ENCODE data around the gene EEF1G. TPM values are rescaled to one million over a fixed set of nuclear protein-coding genes. Genes with fewer than 3 reads are reported as not detected.

The EEF1G gene
- polyA plus RNA-seq, 1 donor from 2014 or later, result 1,555 TPM

- H3K79me2 ChIP-seq (replicated peaks; ENCODE audit: insufficient read depth, low read length), result no peaks in the 10 kb centered on the region
- H3F3A ChIP-seq (ENCODE audit: insufficient read depth, low read length, poor library complexity, severe bottlenecking), result no peaks in the 10 kb centered on the region
- H4K20me1 ChIP-seq (ENCODE audit: insufficient read depth), result no peaks in the 10 kb centered on the region
- H3K27me3 ChIP-seq (ENCODE audit: insufficient read depth, low read depth, low read length), result peaks cover 60% of the 10 kb centered on the region
- no peaks in the 10 kb centered on the region for H3K9me3 ChIP-seq (ENCODE audit: low read length)
- H3K9ac ChIP-seq (ENCODE audit: low read length), result peak overlapping the region; percentile 5
- peak overlapping the region; percentile 59 for H3K4me3 ChIP-seq (ENCODE audit: low read length)
- H3K27ac ChIP-seq (ENCODE audit: low read length), result no peak overlapping the region
- H3K4me2 ChIP-seq (ENCODE audit: low read length), result no peak overlapping the region
- TF ChIP-seq EZH2 (IDR thresholded peaks at IDR 0.05; ENCODE audit: borderline replicate concordance, insufficient read depth, low read length, poor library complexity, severe bottlenecking) (no peak), POLR2AphosphoS5 (IDR thresholded peaks at IDR 0.05) (no peak), SMC3 (conservative IDR thresholded peaks at IDR 0.05; ENCODE audit: poor library complexity) (no peak), EP300 (conservative IDR thresholded peaks at IDR 0.05; ENCODE audit: poor library complexity, severe bottlenecking) (no peak), TAF1 (IDR thresholded peaks at IDR 0.05; ENCODE audit: low read depth) (no peak), CTCF (IDR thresholded peaks at IDR 0.05; ENCODE audit: poor library complexity, severe bottlenecking) (no peak), RAD21 (conservative IDR thresholded peaks at IDR 0.05) (no peak), REST (IDR thresholded peaks at IDR 0.05; ENCODE audit: borderline replicate concordance) (no peak), MXI1 (conservative IDR thresholded peaks at IDR 0.05; ENCODE audit: poor library complexity, severe bottlenecking) (no peak)
- H3K9me2 ChIP-seq (ENCODE audit: insufficient read depth, low read length), result no peaks in the 10 kb centered on the region
- H2AFZ ChIP-seq (ENCODE audit: low read depth, low read length), result no peak overlapping the region
- no peaks in the 10 kb centered on the region for H3K36me3 ChIP-seq (ENCODE audit: insufficient read depth, low read length)
Observed at GRCh38 chr11:62544581-62545436, 28.9 kb downstream of the EEF1G start.

- Histone ChIP-seq H3K27me3 (ENCODE audit: insufficient read depth, low read depth, low read length) (peaks cover 60% of the 10 kb centered on the region), H3K4me2 (ENCODE audit: low read length) (no peak overlapping the region), H2AFZ (ENCODE audit: low read depth, low read length) (no peak overlapping the region), H3F3A (ENCODE audit: insufficient read depth, low read length, poor library complexity, severe bottlenecking) (no peaks in the 10 kb centered on the region), H3K9me3 (ENCODE audit: low read length) (no peaks in the 10 kb centered on the region), H3K27ac (ENCODE audit: low read length) (no peak overlapping the region), H3K9ac (ENCODE audit: low read length) (no peak overlapping the region), H4K20me1 (ENCODE audit: insufficient read depth) (no peaks in the 10 kb centered on the region), H3K79me2 (replicated peaks; ENCODE audit: insufficient read depth, low read length) (no peaks in the 10 kb centered on the region), H3K9me2 (ENCODE audit: insufficient read depth, low read length) (no peaks in the 10 kb centered on the region), H3K4me3 (ENCODE audit: low read length) (no peak overlapping the region), H3K36me3 (ENCODE audit: insufficient read depth, low read length) (no peaks in the 10 kb centered on the region)
- no peak for TF ChIP-seq EZH2 (IDR thresholded peaks at IDR 0.05; ENCODE audit: borderline replicate concordance, insufficient read depth, low read length, poor library complexity, severe bottlenecking)
- no peak for TF ChIP-seq RAD21 (conservative IDR thresholded peaks at IDR 0.05)
- no peak for TF ChIP-seq REST (IDR thresholded peaks at IDR 0.05; ENCODE audit: borderline replicate concordance)
- TF ChIP-seq TAF1 (IDR thresholded peaks at IDR 0.05; ENCODE audit: low read depth), result no peak
- TF ChIP-seq SMC3 (conservative IDR thresholded peaks at IDR 0.05; ENCODE audit: poor library complexity), result no peak
- TF ChIP-seq CTCF (IDR thresholded peaks at IDR 0.05; ENCODE audit: poor library complexity, severe bottlenecking), result no peak
- no peak for TF ChIP-seq EP300 (conservative IDR thresholded peaks at IDR 0.05; ENCODE audit: poor library complexity, severe bottlenecking)
- TF ChIP-seq POLR2AphosphoS5 (IDR thresholded peaks at IDR 0.05), result no peak
- no peak for TF ChIP-seq MXI1 (conservative IDR thresholded peaks at IDR 0.05; ENCODE audit: poor library complexity, severe bottlenecking)
Observed at GRCh38 chr11:62543680-62544444, 29.8 kb downstream of the EEF1G start.

All from neural cell (in vitro differentiated cells).